ENCODE measurements around the gene ARL15.

GRCh38 chr5:54264574-54264973, 45.8 kb downstream of the ARL15 start:
- TF ChIP-seq CTCF (conservative IDR thresholded peaks at IDR 0.05) (no peak), EZH2 (IDR thresholded peaks at IDR 0.05; ENCODE audit: low read depth) (no peak)
